ENCODE results near the gene SLC25A28. TPM values are rescaled to one million over a fixed set of nuclear protein-coding genes. Genes with fewer than 3 reads are reported as not detected.

SLC25A28 gene
- total and polyA plus RNA-seq, 2 experiments from 2014 or later, result 12.4 to 15.5 TPM

DNA sequence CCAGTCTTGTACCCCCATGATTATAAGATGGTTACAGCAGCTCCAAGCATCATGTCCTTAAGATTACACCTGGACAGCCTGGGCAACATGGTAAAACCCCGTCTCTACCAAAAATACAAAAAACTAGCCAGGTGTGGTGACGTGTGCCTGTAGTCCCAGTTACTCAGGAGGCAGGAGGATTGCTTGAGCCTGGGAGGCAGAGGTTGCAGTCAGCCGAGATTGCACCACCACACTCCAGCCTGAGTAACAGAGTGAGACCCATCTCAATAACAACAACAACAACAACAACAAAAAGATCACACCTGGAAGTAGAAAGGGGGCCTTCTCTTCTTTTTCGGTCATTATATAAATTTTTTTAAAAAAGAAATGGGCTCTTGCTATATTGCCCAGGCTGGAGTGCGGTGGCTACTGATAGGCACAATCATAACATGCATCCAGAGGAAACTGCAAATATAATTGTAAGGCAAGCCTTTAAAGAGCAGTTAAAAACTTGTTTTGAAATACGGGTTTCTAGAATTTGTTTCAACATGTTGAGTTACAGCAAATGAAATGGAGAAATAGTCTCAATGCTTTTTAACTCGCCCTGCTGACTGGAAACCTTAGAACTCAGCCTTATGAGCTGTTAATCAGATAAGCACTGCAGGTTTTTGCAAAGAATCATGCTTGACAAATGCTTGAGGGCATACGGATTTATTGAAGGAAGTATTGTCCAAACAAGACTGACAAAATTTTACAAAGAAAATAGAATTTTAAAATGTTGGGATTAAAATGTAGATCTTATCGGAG is 34.3 kb upstream of the SLC25A28 start:
- H3F3A ChIP-seq (replicated peaks; ENCODE audit: low read depth), result no peaks in the 10 kb centered on the region
- ATAC-seq (no peak), DNase-seq (ENCODE audit: low spot score) (no peak)
- no peak overlapping the region for H3K27ac ChIP-seq (ENCODE audit: low read depth)
- peaks cover 3% of the 10 kb centered on the region; the same call in 1 of the 2 replicates for H3K4me1 ChIP-seq (ENCODE audit: insufficient read depth)
- Mint-ChIP-seq H3K27me3 (ENCODE audit: insufficient read depth, low read depth, poor library complexity) (peaks cover 19% of the 10 kb centered on the region), H3K27ac (no peak overlapping the region), H3K4me1 (peaks cover 4% of the 10 kb centered on the region; the same call in 2 of the 3 replicates), H3K36me3 (ENCODE audit: low read depth) (no peaks in the 10 kb centered on the region), H3K4me3 (no peak overlapping the region), H3K9me3 (no peaks in the 10 kb centered on the region)
- no peaks in the 10 kb centered on the region for H3K9me2 ChIP-seq (ENCODE audit: insufficient read depth)
- no peak for TF ChIP-seq ZNF331 (CRISPR knock-in tag; IDR thresholded peaks at IDR 0.05; ENCODE audit: low read depth)
- TF ChIP-seq, protein P1, sequence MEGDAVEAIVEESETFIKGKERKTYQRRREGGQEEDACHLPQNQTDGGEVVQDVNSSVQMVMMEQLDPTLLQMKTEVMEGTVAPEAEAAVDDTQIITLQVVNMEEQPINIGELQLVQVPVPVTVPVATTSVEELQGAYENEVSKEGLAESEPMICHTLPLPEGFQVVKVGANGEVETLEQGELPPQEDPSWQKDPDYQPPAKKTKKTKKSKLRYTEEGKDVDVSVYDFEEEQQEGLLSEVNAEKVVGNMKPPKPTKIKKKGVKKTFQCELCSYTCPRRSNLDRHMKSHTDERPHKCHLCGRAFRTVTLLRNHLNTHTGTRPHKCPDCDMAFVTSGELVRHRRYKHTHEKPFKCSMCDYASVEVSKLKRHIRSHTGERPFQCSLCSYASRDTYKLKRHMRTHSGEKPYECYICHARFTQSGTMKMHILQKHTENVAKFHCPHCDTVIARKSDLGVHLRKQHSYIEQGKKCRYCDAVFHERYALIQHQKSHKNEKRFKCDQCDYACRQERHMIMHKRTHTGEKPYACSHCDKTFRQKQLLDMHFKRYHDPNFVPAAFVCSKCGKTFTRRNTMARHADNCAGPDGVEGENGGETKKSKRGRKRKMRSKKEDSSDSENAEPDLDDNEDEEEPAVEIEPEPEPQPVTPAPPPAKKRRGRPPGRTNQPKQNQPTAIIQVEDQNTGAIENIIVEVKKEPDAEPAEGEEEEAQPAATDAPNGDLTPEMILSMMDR (conservative IDR thresholded peaks at IDR 0.05; ENCODE audit: low read depth in 2 of 2), result no peak
- no peak for TF ChIP-seq EZH2phosphoT487 (IDR thresholded peaks at IDR 0.05; ENCODE audit: unreplicated experiment)
- no peak for TF ChIP-seq NANOG (IDR thresholded peaks at IDR 0.05; ENCODE audit: borderline replicate concordance)
- no peak for TF ChIP-seq POLR2AphosphoS5 (IDR thresholded peaks at IDR 0.05; ENCODE audit: low read depth)
- TF ChIP-seq STAT1 (IDR thresholded peaks at IDR 0.05; ENCODE audit: unreplicated experiment), result no peak
- no peak for TF ChIP-seq EZH2 (IDR thresholded peaks at IDR 0.05; ENCODE audit: low read depth, unreplicated experiment)
- H3K4me3 ChIP-seq, result no peak overlapping the region
- no peak overlapping the region for H3K4me2 ChIP-seq
- H2AFZ ChIP-seq, result no peak overlapping the region
- H4K20me1 ChIP-seq (replicated peaks; ENCODE audit: insufficient read depth), result no peaks in the 10 kb centered on the region
- H3K79me2 ChIP-seq (replicated peaks; ENCODE audit: insufficient read depth), result no peaks in the 10 kb centered on the region
- peaks cover 14% of the 10 kb centered on the region for H3K27me3 ChIP-seq (ENCODE audit: insufficient read depth)
- no peaks in the 10 kb centered on the region for H3K36me3 ChIP-seq (ENCODE audit: insufficient read depth)

DNA sequence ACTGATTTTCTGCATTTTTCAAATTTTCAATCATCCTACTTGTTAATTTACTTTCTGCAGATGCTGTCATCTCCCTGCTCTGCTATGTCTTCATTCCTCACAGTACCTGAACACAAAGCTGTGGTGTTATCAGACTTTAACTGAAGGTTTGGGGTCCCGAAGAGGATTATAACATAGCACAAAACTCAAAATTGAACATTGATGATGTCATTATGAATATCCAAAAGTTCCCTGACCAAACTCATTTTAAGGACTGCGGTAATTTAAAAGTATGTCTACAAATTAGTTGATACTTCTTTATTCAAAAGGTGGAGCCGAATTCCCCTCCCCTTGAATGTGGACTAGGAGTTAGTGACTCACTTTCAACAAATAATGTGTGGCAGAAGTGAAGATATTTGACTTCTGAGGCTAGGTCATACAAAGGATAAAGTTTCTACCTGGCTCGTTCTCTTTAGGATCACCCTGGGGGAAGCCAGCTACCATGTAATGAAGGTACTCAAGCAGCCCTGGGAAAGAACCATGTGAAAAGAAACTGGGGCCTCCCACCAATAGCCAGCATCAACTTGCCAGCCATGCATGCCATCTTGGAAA is 32.7 kb upstream of the SLC25A28 start:
- Histone ChIP-seq H3K79me2 (replicated peaks; ENCODE audit: insufficient read depth) (no peaks in the 10 kb centered on the region), H3K36me3 (ENCODE audit: insufficient read depth) (no peaks in the 10 kb centered on the region), H3K4me1 (ENCODE audit: insufficient read depth) (no peaks in the 10 kb centered on the region), H3K4me3 (no peak overlapping the region), H2AFZ (no peak overlapping the region), H3K9me2 (ENCODE audit: insufficient read depth) (no peaks in the 10 kb centered on the region), H3K27ac (ENCODE audit: low read depth) (no peak overlapping the region), H3K27me3 (ENCODE audit: insufficient read depth) (peaks cover 8% of the 10 kb centered on the region; the same call in 1 of the 2 replicates), H4K20me1 (replicated peaks; ENCODE audit: insufficient read depth) (no peaks in the 10 kb centered on the region), H3F3A (replicated peaks; ENCODE audit: low read depth) (no peaks in the 10 kb centered on the region), H3K4me2 (no peak overlapping the region)
- ATAC-seq, result no peak
- no peaks in the 10 kb centered on the region for H3K4me1 Mint-ChIP-seq
- TF ChIP-seq CREB1 (CRISPR knock-in tag; IDR thresholded peaks at IDR 0.05; ENCODE audit: low read depth), result no peak
- TF ChIP-seq, protein P2, sequence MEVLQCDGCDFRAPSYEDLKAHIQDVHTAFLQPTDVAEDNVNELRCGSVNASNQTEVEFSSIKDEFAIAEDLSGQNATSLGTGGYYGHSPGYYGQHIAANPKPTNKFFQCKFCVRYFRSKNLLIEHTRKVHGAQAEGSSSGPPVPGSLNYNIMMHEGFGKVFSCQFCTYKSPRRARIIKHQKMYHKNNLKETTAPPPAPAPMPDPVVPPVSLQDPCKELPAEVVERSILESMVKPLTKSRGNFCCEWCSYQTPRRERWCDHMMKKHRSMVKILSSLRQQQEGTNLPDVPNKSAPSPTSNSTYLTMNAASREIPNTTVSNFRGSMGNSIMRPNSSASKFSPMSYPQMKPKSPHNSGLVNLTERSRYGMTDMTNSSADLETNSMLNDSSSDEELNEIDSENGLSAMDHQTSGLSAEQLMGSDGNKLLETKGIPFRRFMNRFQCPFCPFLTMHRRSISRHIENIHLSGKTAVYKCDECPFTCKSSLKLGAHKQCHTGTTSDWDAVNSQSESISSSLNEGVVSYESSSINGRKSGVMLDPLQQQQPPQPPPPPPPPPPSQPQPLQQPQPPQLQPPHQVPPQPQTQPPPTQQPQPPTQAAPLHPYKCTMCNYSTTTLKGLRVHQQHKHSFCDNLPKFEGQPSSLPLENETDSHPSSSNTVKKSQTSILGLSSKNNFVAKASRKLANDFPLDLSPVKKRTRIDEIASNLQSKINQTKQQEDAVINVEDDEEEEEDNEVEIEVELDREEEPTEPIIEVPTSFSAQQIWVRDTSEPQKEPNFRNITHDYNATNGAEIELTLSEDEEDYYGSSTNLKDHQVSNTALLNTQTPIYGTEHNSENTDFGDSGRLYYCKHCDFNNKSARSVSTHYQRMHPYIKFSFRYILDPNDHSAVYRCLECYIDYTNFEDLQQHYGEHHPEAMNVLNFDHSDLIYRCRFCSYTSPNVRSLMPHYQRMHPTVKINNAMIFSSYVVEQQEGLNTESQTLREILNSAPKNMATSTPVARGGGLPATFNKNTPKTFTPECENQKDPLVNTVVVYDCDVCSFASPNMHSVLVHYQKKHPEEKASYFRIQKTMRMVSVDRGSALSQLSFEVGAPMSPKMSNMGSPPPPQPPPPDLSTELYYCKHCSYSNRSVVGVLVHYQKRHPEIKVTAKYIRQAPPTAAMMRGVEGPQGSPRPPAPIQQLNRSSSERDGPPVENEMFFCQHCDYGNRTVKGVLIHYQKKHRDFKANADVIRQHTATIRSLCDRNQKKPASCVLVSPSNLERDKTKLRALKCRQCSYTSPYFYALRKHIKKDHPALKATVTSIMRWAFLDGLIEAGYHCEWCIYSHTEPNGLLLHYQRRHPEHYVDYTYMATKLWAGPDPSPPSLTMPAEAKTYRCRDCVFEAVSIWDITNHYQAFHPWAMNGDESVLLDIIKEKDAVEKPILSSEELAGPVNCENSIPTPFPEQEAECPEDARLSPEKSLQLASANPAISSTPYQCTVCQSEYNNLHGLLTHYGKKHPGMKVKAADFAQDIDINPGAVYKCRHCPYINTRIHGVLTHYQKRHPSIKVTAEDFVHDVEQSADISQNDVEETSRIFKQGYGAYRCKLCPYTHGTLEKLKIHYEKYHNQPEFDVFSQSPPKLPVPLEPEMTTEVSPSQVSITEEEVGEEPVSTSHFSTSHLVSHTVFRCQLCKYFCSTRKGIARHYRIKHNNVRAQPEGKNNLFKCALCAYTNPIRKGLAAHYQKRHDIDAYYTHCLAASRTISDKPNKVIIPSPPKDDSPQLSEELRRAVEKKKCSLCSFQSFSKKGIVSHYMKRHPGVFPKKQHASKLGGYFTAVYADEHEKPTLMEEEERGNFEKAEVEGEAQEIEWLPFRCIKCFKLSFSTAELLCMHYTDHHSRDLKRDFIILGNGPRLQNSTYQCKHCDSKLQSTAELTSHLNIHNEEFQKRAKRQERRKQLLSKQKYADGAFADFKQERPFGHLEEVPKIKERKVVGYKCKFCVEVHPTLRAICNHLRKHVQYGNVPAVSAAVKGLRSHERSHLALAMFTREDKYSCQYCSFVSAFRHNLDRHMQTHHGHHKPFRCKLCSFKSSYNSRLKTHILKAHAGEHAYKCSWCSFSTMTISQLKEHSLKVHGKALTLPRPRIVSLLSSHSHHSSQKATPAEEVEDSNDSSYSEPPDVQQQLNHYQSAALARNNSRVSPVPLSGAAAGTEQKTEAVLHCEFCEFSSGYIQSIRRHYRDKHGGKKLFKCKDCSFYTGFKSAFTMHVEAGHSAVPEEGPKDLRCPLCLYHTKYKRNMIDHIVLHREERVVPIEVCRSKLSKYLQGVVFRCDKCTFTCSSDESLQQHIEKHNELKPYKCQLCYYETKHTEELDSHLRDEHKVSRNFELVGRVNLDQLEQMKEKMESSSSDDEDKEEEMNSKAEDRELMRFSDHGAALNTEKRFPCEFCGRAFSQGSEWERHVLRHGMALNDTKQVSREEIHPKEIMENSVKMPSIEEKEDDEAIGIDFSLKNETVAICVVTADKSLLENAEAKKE (CRISPR knock-in tag; IDR thresholded peaks at IDR 0.05), result no peak
- TF ChIP-seq NANOG (IDR thresholded peaks at IDR 0.05; ENCODE audit: borderline replicate concordance), result no peak
- no peak overlapping the region for H3K27ac Mint-ChIP-seq
- peaks cover 13% of the 10 kb centered on the region for H3K27me3 Mint-ChIP-seq (ENCODE audit: insufficient read depth, low read depth, poor library complexity)
- no peak overlapping the region for H3K4me3 Mint-ChIP-seq
- no peak for DNase-seq (ENCODE audit: low spot score)
- no peaks in the 10 kb centered on the region for H3K36me3 Mint-ChIP-seq (ENCODE audit: low read depth)
- peaks cover 5% of the 10 kb centered on the region; the same call in 1 of the 3 replicates for H3K9me3 Mint-ChIP-seq
